Astrocyte of the spinal cord (primary cell): ENCODE results near the gene OR10A3.

Experiments
- DNase-seq: peaks from one replicate; pipeline ENCODE4 v3.0.0; 2011; ENCODE audit warnings: low read depth, low spot score
- H3K4me3 ChIP-seq: 2 replicates; pipeline ENCODE4 v1.5.1; 2011; ENCODE audit warnings: low read depth, mild to moderate bottlenecking, low read length, moderate library complexity
- CTCF ChIP-seq: IDR thresholded peaks from 2 replicates; pipeline ENCODE4 v1.5.1; 2012; ENCODE audit warnings: low read depth, mild to moderate bottlenecking, low read length, inconsistent platforms
- in situ Hi-C: cut with HindIII; loops from 2 replicates; pipeline ENCODE4 v1.10.0; 2017; ENCODE audit warnings: low sequenced_read_pairs

OR10A3 gene

DNA sequence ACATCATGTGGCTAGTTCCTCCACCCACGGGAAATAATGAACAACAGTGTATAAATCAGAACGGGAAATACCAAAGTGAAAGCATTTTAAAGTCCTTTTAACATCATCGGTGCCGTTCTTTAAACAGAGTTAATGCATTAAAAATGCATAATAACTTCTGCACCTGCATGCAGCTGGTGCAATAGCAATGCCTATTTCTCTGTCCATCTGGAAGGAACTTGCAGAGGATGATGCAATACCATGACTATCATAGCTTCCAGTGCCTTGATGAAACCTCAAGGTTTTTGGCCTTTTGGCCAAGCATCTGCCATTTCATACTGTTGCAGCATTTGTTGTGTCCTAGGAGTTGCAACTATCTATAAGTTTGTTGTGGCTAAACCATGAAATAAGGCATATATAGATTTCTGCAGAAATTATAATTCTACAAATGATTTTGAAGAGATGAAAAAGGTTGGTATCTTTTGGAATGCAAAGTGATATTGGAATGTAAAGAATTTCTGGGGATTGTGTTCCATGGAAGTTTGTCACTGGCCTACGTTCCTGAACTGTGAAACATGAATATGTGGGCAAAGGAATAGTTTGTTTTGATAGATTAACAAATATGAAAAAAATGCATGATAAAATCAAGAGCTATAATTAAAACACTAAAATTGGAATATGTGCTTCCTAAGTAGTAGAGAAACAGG lies 35.9 kb upstream of the OR10A3 start:
- TF ChIP-seq CTCF: no peak

DNA sequence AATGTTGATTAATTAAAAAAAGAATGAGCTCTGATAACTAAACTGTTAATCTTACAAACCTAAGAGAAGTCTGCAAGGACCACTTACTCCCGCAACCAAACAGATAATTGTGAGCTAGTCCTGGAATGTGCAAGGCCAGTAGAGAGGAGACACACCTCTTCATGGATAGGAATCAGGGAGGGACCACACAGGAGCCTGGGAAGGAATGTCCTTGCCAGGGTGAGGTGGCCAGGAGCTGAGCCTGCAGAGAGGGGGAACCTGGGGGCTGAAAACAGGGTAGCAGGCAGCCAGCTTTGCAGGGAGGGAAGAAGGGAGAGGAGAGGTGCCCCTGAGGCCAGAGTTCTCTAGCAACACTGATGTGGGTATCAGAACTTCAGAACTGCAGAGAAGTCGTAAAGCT lies 33.2 kb upstream of the OR10A3 start:
- DNase-seq: no peak
- in situ Hi-C loops: no loop called here
- TF ChIP-seq CTCF: no peak
- no peak overlapping the region for H3K4me3 ChIP-seq

More for the DNA sequence above, 35.9 kb upstream of the OR10A3 start:
- peak; percentile 83 for DNase-seq
- H3K4me3 ChIP-seq: no peak overlapping the region
- in situ Hi-C loops: no loop called here

GRCh38 chr11:7973011-7973410 lies 31.5 kb upstream of the OR10A3 start:
- in situ Hi-C loops: no loop called here
- H3K4me3 ChIP-seq: no peak overlapping the region
- no peak for DNase-seq
- no peak for TF ChIP-seq CTCF

- no peak overlapping the region for H3K4me3 ChIP-seq
- TF ChIP-seq CTCF: no peak
- in situ Hi-C loops: no loop called here
- no peak for DNase-seq
These were observed 30.3 kb upstream of the OR10A3 start for GRCh38 chr11:7971846-7972245.

- in situ Hi-C loops: no loop called here
- no peak for TF ChIP-seq CTCF
- no peak overlapping the region for H3K4me3 ChIP-seq
- DNase-seq: no peak
These were observed 28.5 kb upstream of the OR10A3 start for GRCh38 chr11:7969756-7970646.

GRCh38 chr11:7968686-7969085 lies 27.2 kb upstream of the OR10A3 start:
- in situ Hi-C loops: no loop called here
- no peak for DNase-seq
- no peak for TF ChIP-seq CTCF
- no peak overlapping the region for H3K4me3 ChIP-seq
